ENCODE data around the gene DIPK1A. TPM values are rescaled to one million over a fixed set of nuclear protein-coding genes. Genes with fewer than 3 reads are reported as not detected.

DIPK1A gene
- total and polyA plus RNA-seq, 5 donors, result 4.4 to 10.1 (median 8.3) TPM

DNA sequence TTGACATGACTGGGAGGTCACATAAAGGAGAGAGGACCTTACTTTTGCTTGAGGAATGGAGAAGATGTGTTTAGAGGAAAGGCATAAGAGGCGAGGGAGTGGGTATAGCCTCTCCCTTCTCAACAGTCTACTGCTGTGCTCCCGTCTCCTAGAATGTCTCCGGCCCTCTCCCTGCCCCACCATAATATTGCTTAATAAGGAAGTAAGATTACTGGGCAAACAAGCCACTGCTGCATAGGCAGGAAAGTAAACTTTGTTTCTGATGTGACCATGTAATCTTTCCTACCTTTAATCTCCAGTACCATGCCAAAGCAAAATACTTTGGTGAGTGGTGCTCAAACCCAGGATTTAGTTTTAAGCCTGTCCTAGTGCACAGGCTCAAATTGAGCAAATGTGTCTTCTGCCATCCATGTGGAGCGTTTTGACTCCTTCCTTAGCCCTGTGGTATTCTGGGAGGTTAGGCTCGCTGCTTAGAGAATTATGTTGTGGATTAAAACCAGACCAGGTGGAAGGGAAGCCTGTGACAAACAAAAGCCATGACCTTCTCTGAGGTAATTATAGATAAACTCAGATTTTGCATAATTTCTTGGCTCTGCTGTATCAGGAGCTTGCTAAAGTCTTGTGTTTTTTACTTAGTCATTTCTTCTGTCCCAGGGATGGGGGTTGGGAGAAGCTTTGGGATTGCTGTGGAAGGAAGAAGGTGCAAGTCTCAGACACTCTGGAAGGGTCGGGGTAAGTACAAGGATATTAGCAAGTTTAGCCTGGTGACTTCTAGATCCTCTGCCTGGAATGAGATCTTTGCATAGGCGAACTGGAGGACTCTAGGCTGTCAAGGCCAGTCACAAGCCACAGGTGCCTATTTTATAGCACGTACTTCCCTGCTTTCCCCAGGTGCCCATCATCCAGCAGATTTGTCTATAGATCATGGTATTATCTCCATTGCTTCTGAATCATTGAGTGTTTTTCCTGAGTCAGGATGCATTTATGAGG is 34.5 kb upstream of the DIPK1A start:
- H3K9me3 ChIP-seq (ENCODE audit: control insufficient read depth, low read length), result no peaks in the 10 kb centered on the region
- no peaks in the 10 kb centered on the region for H3K4me1 ChIP-seq (ENCODE audit: control insufficient read depth, insufficient read depth, low read length)
- H3K27me3 ChIP-seq (ENCODE audit: control insufficient read depth, insufficient read depth), result no peaks in the 10 kb centered on the region
- ATAC-seq (no peak), DNase-seq (no peak)
- no peak overlapping the region for H3K4me3 ChIP-seq (ENCODE audit: low read length)
- intact Hi-C loops (cut with DNase I), result loop anchor here in 1 of 4 donors (2.0 kb wide), 1 partner anchor 137 kb away; no protein-coding TSS in a partner anchor
- 76% methylated on average over 8 of the region's 8 CpGs for WGBS
- no peak overlapping the region for H3K27ac ChIP-seq (ENCODE audit: low read length)

DNA sequence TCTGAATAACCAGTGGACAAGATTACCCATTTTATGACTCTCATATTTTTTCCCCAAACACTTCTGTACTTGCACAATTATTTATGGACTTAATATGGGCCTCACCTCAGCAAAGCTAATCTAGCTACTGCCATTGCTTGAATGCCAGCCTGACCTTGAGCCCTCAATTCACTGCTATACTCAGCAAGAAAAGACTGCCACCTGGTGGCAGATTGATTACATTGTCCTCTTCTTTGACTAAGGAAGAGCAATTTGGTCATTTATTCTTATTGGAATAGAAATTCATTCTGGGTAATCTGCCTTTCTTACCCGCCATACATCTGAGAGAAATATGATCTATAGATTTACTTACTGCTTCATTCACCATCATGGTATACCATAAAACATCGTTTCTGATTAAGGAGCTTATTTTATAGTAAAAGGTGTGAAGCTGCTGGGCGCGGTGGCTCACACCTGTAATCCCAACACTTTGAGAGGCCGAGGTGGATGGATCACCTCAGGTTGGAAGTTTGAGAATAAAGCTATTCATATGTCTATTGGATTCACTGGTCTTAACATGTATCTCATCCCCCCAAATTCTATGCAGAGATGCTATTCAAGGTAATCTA is 32.9 kb upstream of the DIPK1A start:
- H3K4me3 ChIP-seq (ENCODE audit: low read length), result no peak overlapping the region
- 58% methylated on average over 5 of the region's 5 CpGs for WGBS
- no peaks in the 10 kb centered on the region for H3K27me3 ChIP-seq (ENCODE audit: control insufficient read depth, insufficient read depth)
- DNase-seq (peak in 2 of 3 donors; percentile 37 to 48), ATAC-seq (peak; percentile 88 to 89)
- intact Hi-C loops (cut with DNase I), result loop anchor here in 3 of 4 donors (1.0 to 2.0 kb wide), 2 partner anchors 135 kb away; no protein-coding TSS in a partner anchor
- H3K9me3 ChIP-seq (ENCODE audit: control insufficient read depth, low read length), result no peaks in the 10 kb centered on the region
- H3K4me1 ChIP-seq (ENCODE audit: control insufficient read depth, insufficient read depth, low read length), result no peaks in the 10 kb centered on the region
- no peak overlapping the region for H3K27ac ChIP-seq (ENCODE audit: low read length)

DNA sequence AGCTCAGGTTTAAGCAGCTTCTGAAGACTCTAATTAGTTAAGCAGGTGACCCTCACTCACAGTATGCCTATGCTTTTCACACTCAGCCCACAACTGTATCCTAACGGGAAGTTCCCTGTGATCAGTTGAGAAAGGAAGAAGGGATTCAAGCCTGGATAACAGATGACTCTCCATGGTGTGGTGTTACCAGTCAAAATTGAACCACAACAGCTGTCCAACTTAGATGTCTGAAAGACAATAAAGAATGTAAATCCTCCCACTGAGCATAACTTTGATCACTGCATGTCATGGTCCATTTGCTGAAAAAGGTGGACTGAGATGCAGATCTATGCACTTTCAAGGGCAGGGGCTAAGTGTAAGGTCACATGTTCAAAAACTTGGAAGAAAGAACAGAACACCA is 32.3 kb upstream of the DIPK1A start:
- ATAC-seq, result no peak
- H3K9me3 ChIP-seq (ENCODE audit: control insufficient read depth, low read length), result no peaks in the 10 kb centered on the region
- no peaks in the 10 kb centered on the region for H3K4me1 ChIP-seq (ENCODE audit: control insufficient read depth, insufficient read depth, low read length)
- no peak overlapping the region for H3K27ac ChIP-seq (ENCODE audit: low read length)
- WGBS, result 87% methylated on average over 1 of the region's 1 CpG
- H3K4me3 ChIP-seq (ENCODE audit: low read length), result no peak overlapping the region
- H3K27me3 ChIP-seq (ENCODE audit: control insufficient read depth, insufficient read depth), result no peaks in the 10 kb centered on the region
- intact Hi-C loops (cut with DNase I), result loop anchor here in 1 of 4 donors (2.0 kb wide), 1 partner anchor 135 kb away; no protein-coding TSS in a partner anchor
- DNase-seq, result no peak

DNA sequence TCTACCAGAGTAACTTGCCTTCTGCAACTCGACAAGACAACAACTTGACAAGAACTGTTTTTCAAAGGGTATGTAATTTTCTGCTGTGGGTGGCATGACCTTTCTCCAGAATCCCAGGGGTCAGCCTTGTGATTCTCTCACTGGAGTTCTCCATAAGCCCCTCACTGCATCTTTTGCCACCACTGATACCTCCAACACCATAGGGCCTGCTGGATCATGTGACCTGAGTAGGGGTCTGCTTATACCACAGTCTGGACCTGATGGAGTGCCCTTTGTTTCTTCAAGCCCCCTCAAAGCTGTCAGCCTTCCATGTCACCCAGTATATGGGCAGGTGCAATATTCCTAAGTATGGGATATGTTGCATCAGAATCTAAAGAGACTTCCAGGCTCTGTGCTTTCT is 31.6 kb upstream of the DIPK1A start:
- no peak overlapping the region for H3K4me3 ChIP-seq (ENCODE audit: low read length)
- DNase-seq (no peak), ATAC-seq (no peak)
- intact Hi-C loops (cut with DNase I), result loop anchor here in 1 of 4 donors (2.0 kb wide), 1 partner anchor 134 kb away; no protein-coding TSS in a partner anchor
- WGBS, result 97% methylated on average over 1 of the region's 1 CpG
- no peaks in the 10 kb centered on the region for H3K4me1 ChIP-seq (ENCODE audit: control insufficient read depth, insufficient read depth, low read length)
- H3K27ac ChIP-seq (ENCODE audit: low read length), result no peak overlapping the region
- H3K9me3 ChIP-seq (ENCODE audit: control insufficient read depth, low read length), result no peaks in the 10 kb centered on the region
- H3K27me3 ChIP-seq (ENCODE audit: control insufficient read depth, insufficient read depth), result no peaks in the 10 kb centered on the region

DNA sequence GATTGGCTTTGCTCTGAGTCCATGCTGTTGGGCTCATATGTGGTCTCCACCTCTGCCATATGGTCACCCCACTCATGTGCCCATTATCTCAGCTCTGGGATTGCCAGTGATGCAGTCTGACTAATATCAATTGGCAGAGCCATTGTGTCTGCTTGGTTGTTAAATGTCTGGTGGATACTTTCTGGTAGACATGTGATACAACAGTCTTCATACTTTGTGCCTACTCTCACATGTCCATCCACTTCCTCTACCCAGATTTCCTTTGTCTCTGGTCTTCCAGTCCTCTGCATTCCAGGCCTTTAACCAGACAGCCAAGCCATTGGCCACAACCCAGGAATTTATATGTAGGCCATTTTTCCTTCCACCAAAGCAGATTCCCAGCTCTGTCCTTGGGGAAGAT is 30.8 kb upstream of the DIPK1A start:
- intact Hi-C loops (cut with DNase I), result loop anchor here in 1 of 4 donors (2.0 kb wide), 1 partner anchor 133 kb away; no protein-coding TSS in a partner anchor
- ATAC-seq, result no peak
- no peak for DNase-seq

DNA sequence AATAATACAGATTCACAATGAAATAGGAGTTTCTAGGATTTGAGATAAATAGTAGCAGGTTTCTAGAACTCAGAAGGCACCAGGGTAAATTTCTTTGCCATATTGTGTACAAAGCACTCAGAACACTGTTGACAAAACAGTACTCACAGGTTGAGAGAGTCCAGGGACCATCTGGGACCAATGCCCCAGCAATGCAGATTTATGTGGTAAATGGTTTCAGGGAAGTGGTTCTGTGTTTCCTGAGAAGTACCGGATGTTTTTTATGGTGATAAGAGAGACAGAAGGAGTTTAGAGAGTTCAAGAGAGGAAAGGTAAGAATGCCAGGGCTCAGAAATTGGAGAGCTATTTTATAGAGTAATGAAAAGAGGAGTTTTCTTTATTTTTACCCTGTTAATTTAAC is 29.6 kb upstream of the DIPK1A start:
- ATAC-seq (no peak), DNase-seq (no peak)
- intact Hi-C loops (cut with DNase I), result loop anchor here in 1 of 4 donors (2.0 kb wide), 1 partner anchor 28 kb away; no protein-coding TSS in a partner anchor
- H3K9me3 ChIP-seq (ENCODE audit: control insufficient read depth, low read length), result no peaks in the 10 kb centered on the region
- WGBS, result 50% methylated on average over 1 of the region's 1 CpG
- no peaks in the 10 kb centered on the region for H3K4me1 ChIP-seq (ENCODE audit: control insufficient read depth, insufficient read depth, low read length)
- no peak overlapping the region for H3K4me3 ChIP-seq (ENCODE audit: low read length)
- H3K27ac ChIP-seq (ENCODE audit: low read length), result no peak overlapping the region
- no peaks in the 10 kb centered on the region for H3K27me3 ChIP-seq (ENCODE audit: control insufficient read depth, insufficient read depth)

More for the DNA sequence above, 30.8 kb upstream of the DIPK1A start:
- H3K4me3 ChIP-seq (ENCODE audit: low read length), result no peak overlapping the region
- no peaks in the 10 kb centered on the region for H3K27me3 ChIP-seq (ENCODE audit: control insufficient read depth, insufficient read depth)
- no peak overlapping the region for H3K27ac ChIP-seq (ENCODE audit: low read length)
- no peaks in the 10 kb centered on the region for H3K9me3 ChIP-seq (ENCODE audit: control insufficient read depth, low read length)
- no peaks in the 10 kb centered on the region for H3K4me1 ChIP-seq (ENCODE audit: control insufficient read depth, insufficient read depth, low read length)

DNA sequence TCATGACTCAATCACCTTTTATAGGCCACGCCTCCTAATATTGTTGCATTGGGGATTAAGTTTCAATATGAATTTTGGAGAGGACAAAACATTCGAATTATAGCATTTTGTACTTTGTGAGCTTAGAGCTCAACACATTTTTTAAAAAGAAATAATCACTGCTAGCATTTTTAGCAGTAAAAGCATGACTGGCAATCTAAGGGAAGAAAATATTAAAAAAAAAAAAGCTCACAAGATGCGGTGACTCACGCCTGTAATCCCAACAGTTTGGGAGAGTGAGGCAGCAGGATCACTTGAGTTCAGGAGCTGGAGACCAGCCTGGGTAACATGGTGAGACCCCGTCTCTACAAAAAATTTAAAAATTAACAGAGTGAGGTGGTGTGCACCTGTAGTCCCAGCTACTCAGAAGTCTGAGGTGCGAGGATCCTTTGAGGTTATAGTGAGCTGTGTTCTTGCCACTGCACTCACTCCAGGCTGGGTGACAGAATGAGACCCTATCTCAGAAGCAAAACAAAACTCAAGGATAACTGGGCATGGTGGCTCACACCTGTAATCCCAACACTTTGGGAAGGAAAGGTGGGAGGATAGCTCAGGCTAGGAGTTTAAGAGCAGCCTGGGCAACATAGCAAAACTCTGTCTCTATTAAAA is 28.8 kb upstream of the DIPK1A start:
- no peak for ATAC-seq
- Histone ChIP-seq H3K4me1 (ENCODE audit: control insufficient read depth, insufficient read depth, low read length) (no peaks in the 10 kb centered on the region), H3K4me3 (ENCODE audit: low read length) (no peak overlapping the region), H3K27me3 (ENCODE audit: control insufficient read depth, insufficient read depth) (no peaks in the 10 kb centered on the region), H3K27ac (ENCODE audit: low read length) (no peak overlapping the region), H3K9me3 (ENCODE audit: control insufficient read depth, low read length) (no peaks in the 10 kb centered on the region)
- no peak for DNase-seq
- intact Hi-C loops (cut with DNase I), result loop anchor here in 1 of 4 donors (2.0 kb wide), 1 partner anchor 27 kb away; no protein-coding TSS in a partner anchor
- WGBS, result 90% methylated on average over 6 of the region's 6 CpGs

DNA sequence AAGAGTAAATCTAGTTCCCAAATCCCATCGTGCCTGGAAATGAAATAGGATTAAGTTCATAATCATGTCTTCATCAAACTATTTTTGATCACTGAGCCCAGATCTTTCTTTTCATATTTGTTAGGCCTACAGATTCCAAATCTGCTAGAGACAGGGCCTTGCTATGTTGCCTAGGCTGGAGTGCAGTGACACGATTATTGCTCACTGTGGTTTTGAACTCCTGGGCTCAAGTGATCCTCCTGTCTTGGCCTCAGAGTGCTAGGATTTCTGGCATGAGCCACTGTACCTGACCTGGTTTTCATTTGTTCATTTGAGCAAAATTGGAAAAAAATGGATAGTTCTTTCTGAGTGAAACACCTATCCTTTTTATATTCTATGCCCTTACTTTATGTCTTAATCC is 28.0 kb upstream of the DIPK1A start:
- no peaks in the 10 kb centered on the region for H3K4me1 ChIP-seq (ENCODE audit: control insufficient read depth, insufficient read depth, low read length)
- intact Hi-C loops (cut with DNase I), result no loop called here
- H3K27me3 ChIP-seq (ENCODE audit: control insufficient read depth, insufficient read depth), result no peaks in the 10 kb centered on the region
- 39% methylated on average over 2 of the region's 2 CpGs for WGBS
- ATAC-seq (no peak), DNase-seq (no peak)
- no peaks in the 10 kb centered on the region for H3K9me3 ChIP-seq (ENCODE audit: control insufficient read depth, low read length)
- H3K27ac ChIP-seq (ENCODE audit: low read length), result no peak overlapping the region
- H3K4me3 ChIP-seq (ENCODE audit: low read length), result no peak overlapping the region

DNA sequence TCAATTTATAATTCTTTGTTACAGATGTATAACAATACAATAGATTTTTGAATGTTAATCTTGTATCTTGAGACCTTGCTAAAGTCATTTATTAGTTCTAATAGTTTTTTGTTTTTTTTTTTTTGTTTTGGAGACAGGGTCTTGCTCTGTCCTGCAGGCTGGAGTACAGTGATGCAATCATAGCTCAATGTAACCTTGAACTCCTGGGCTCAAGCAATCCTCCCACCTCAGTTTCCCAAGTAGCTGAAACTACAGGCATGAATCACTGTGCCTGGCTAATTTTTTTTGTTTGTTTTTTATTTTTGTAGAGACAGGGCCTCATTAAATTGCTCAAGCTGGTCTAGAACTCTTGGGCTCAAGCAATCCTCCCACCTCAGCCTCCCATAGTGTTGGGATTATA is 26.2 kb upstream of the DIPK1A start:
- Histone ChIP-seq H3K4me1 (ENCODE audit: control insufficient read depth, insufficient read depth, low read length) (no peaks in the 10 kb centered on the region), H3K27ac (ENCODE audit: low read length) (no peak overlapping the region), H3K4me3 (ENCODE audit: low read length) (no peak overlapping the region), H3K9me3 (ENCODE audit: control insufficient read depth, low read length) (no peaks in the 10 kb centered on the region), H3K27me3 (ENCODE audit: control insufficient read depth, insufficient read depth) (no peaks in the 10 kb centered on the region)
- ATAC-seq (no peak), DNase-seq (no peak)
- intact Hi-C loops (cut with DNase I), result no loop called here

DNA sequence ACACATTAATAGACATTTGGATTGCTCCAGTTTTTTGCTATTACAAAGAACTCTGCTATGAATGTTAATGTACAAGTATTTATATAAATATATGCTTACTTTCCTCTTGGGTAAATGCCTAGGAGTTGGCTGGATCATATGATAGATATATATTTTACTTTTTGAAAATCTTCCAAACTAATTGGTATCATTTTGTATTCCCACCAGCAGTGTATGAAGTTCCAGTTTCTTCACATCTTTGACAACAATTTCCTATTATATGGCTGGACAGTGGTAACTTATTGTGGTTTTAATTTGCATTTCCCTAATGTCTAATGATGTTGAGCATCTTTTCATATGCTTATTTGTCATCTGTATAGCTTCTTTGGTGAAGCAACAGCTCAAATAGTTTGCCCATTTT is 23.8 kb upstream of the DIPK1A start:
- DNase-seq (no peak), ATAC-seq (no peak)
- H3K9me3 ChIP-seq (ENCODE audit: control insufficient read depth, low read length), result no peaks in the 10 kb centered on the region
- no peaks in the 10 kb centered on the region for H3K27me3 ChIP-seq (ENCODE audit: control insufficient read depth, insufficient read depth)
- no peak overlapping the region for H3K4me3 ChIP-seq (ENCODE audit: low read length)
- H3K27ac ChIP-seq (ENCODE audit: low read length), result no peak overlapping the region
- no peaks in the 10 kb centered on the region for H3K4me1 ChIP-seq (ENCODE audit: control insufficient read depth, insufficient read depth, low read length)
- intact Hi-C loops (cut with DNase I), result no loop called here

All from right cardiac atrium (tissue), 5 donors.